Endometrial microvascular endothelial cells (primary cell): ENCODE measurements around the gene CYCS. TPM values are rescaled to one million over a fixed set of nuclear protein-coding genes. Genes with fewer than 3 reads are reported as not detected.
"Not testable (repeated sequence)": the region's sequence is repeated elsewhere in the genome, so short reads cannot be mapped to it uniquely, and the experiment has no call there.

Source experiments
- in situ Hi-C: cut with HindIII; loops from 2 replicates; pipeline ENCODE4 v1.10.0; 2017; ENCODE audit warnings: low sequenced_read_pairs, low pct_unique_long_range_greater_than_20kb; ENCODE audit errors: inconsistent ontology term
- total RNA-seq: library from RNA; depleted of rRNA; stranded (reverse); fragments of >200 nt; gene quantifications from one replicate; pipeline ENCODE4 v1.2.3, GENCODE V29; 2015; ENCODE audit errors: inconsistent ontology term

Gene CYCS
- total RNA-seq, 1 donor from 2014 or later, result 89.0 TPM

DNA sequence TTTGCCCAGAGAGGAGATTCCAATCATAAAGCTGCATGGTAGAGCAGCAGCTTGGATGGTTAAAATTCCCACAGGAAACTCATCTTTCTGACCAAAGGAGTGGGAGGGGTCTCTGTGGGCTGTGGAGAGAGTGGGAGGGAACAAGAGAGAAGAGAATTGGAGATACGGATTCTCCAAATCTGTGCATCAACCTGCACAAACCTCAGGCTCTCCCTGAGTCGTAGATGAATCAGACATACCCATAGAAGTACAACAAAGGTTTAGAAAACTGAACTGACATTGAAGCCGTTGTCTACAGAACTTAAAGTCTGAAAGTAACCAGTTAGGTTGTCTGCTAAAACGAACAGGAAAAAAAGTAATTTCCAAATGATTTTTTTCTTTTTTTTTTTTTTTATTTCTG lies 41.9 kb downstream of the CYCS start:
- in situ Hi-C loops, result no loop called here

DNA sequence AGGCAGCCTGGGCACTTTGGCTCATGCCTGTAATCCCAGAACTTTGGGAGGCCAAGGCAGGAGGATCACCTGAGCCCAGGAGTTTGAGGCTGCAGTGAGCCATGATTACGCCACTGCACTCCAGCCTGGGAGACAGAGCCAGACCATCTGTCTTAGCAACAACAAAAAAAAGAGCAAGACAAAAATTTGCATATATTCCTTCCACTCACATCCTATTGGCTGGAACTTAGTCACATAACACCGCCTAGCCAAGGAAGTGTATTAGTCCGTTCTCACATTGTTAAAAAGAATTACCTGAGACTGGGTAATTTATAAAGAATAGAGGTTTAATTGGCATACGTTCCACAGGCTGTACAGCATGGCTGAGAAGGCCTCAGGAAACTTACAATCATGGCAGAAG lies 43.0 kb downstream of the CYCS start:
- in situ Hi-C loops, result not testable (repeated sequence)

- in situ Hi-C loops, result no loop called here
These were observed 48.0 kb downstream of the CYCS start for GRCh38 chr7:25077096-25077495.

- in situ Hi-C loops, result no loop called here
These were observed 49.6 kb downstream of the CYCS start for GRCh38 chr7:25075459-25075858.

- in situ Hi-C loops, result no loop called here
These were observed 51.6 kb downstream of the CYCS start for GRCh38 chr7:25073451-25073850.

Other genes with a start within 250 kb of the CYCS start
- gene OSBPL3, start 145.1 kb downstream of the CYCS start, total RNA-seq, result 20.3 TPM
- not detected for gene NPVF, start 103.2 kb upstream of the CYCS start, total RNA-seq